NCI-H2196 treated with DMSO at 0.1 percent for 48 hours (cell line): Measurements from ENCODE around the gene FCHSD2.
"Not testable (repeated sequence)": the region's sequence is repeated elsewhere in the genome, so short reads cannot be mapped to it uniquely, and the experiment has no call there.

ENCODE experiments used
- DNase-seq: peaks from one replicate; lab custom pipeline; 2025; ENCODE audit not compliant: unreplicated experiment; lab: John Stamatoyannopoulos, UW

Gene FCHSD2

GRCh38 chr11:73126804-73127480 lies 15.2 kb downstream of the FCHSD2 start:
- DNase-seq = no peak

GRCh38 chr11:73124800-73125199 lies 17.3 kb downstream of the FCHSD2 start:
- no peak for DNase-seq

GRCh38 chr11:73123892-73124291 lies 18.2 kb downstream of the FCHSD2 start:
- DNase-seq = not testable (repeated sequence)

GRCh38 chr11:73121692-73122091 lies 20.4 kb downstream of the FCHSD2 start:
- DNase-seq = no peak

GRCh38 chr11:73117071-73117470 lies 25.0 kb downstream of the FCHSD2 start:
- no peak for DNase-seq

- DNase-seq = no peak
Measured at GRCh38 chr11:73116636-73117035, 25.5 kb downstream of the FCHSD2 start.

GRCh38 chr11:73114835-73115220 lies 27.3 kb downstream of the FCHSD2 start:
- no peak for DNase-seq

GRCh38 chr11:73114110-73114834 lies 27.8 kb downstream of the FCHSD2 start:
- no peak for DNase-seq

- DNase-seq = no peak
Measured at GRCh38 chr11:73113426-73113825, 28.7 kb downstream of the FCHSD2 start.

- DNase-seq = no peak
Measured at GRCh38 chr11:73107597-73107996, 34.5 kb downstream of the FCHSD2 start.

- no peak for DNase-seq
Measured at GRCh38 chr11:73106347-73106746, 35.8 kb downstream of the FCHSD2 start.

GRCh38 chr11:73100578-73100977 lies 41.5 kb downstream of the FCHSD2 start:
- no peak for DNase-seq

- no peak for DNase-seq
Measured at GRCh38 chr11:73099512-73100266, 42.4 kb downstream of the FCHSD2 start.

GRCh38 chr11:73095613-73096012 lies 46.5 kb downstream of the FCHSD2 start:
- DNase-seq = no peak

GRCh38 chr11:73091521-73092305 lies 50.4 kb downstream of the FCHSD2 start:
- DNase-seq = no peak

GRCh38 chr11:73087730-73088129 lies 54.4 kb downstream of the FCHSD2 start:
- DNase-seq = no peak

GRCh38 chr11:73085189-73085875 lies 56.8 kb downstream of the FCHSD2 start:
- DNase-seq = no peak

GRCh38 chr11:73078631-73079030 lies 63.5 kb downstream of the FCHSD2 start:
- no peak for DNase-seq

- no peak for DNase-seq
Measured at GRCh38 chr11:73077454-73077853, 64.7 kb downstream of the FCHSD2 start.

- DNase-seq = no peak
Measured at GRCh38 chr11:73074319-73074718, 67.8 kb downstream of the FCHSD2 start.
